HG03378 (cell line): Measurements from ENCODE around the gene DMRTC2.

ENCODE experiments used
- ATAC-seq: cut with Tn5 transposase; IDR thresholded peaks from one replicate; pipeline ENCODE4 v1.9.1; 2021; ENCODE audit warnings: mild to moderate bottlenecking, moderate library complexity; ENCODE audit not compliant: unreplicated experiment

Gene DMRTC2

GRCh38 chr19:41887711-41888382 lies 43.0 kb downstream of the DMRTC2 start:
- ATAC-seq, result no peak

DNA sequence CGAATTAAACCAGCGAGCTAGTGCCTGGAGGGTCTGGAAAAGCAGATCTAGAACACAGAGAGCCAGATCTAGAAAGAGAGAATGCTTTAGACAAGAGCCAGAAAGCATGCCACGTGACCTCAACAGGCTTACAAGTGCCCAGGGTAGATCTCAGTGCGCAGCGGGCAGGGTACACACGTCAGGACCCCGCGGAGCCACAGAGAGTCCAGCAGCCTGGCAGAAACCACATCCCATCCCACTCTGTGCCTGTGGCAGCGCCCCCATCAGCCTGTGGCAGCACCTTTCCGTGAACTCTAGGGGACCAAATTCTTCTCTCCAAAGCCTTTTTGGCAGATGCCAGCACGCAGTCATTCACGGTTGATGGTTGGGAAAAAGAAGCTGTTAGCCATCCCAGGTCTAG lies 44.1 kb downstream of the DMRTC2 start:
- no peak for ATAC-seq

DNA sequence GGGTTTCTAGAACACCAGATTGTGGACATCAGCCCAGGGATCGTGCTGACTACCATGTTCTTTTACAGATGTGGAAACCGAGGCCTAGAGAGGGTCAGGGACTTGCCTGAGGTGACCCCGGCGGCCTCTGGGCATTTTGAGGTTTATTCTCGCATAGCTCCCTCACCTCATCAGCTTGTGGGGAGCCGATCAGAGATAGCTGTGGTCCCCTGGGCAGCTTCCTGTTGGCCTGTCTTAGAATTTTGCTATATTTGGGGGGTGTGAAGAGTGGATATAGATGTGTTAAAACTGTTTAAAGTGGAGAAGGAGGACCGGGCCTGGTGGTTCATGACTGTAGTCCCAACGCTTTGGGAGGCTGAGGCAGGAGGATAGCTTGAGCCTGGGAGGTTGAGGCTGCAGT lies 45.1 kb downstream of the DMRTC2 start:
- ATAC-seq, result no peak

DNA sequence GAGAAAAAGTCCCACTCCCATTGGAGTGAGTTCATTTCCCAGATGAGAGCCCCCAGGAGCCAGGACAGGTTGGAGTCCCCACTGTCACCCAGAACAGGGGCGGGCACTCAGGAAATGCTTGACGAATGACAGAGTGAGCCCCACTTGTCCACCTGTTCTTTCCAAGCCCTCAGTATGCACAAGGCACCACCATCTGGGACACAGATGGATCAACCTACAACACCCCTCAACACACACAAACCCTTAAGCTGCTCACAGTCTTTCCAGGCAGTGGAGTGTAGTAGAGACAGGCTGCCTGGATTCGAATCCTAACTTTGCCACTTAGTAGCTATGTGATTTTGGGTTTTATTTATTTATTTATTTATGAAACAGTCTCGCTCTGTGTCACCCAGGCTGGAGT lies 46.1 kb downstream of the DMRTC2 start:
- ATAC-seq, result no peak

DNA sequence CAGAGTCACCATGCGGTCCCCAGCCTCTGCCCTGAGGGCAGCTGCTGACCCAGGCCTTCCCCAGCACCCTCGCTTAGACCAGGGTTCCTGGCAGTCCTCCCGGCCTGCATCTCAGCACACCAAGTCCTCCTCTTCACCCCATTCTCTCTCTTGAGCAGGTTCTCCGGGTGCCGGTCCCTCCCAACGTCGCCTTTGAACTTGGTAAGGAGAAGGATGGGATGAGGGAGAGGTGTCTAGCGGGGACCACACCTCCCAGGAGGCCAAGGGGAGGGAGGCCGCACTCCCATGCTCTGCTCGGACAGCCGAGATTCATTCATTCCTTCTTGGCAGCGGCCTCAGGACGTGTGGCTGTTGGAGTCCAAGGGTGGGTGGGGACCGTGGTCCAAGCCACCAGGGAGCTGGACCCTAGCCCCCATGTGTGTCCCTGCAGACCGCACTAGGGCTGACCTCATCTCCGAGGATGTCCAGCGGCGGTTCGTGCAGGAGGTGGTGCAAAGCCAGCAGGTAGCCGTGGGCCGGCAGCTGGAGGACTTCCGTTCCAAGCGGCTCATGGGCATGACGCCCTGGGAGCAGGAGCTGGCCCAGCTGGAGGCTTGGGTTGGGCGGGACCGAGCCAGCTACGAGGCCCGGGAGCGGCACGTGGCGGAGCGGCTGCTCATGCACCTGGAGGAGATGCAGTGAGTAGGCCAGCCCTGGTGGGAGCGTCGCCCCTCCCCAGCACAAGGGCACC lies 47.5 kb downstream of the DMRTC2 start:
- no peak for ATAC-seq

- no peak for ATAC-seq
These were observed 49.1 kb downstream of the DMRTC2 start for GRCh38 chr19:41893899-41894298.

GRCh38 chr19:41894350-41894749 lies 49.5 kb downstream of the DMRTC2 start:
- ATAC-seq, result no peak

- ATAC-seq, result no peak
These were observed 51.1 kb downstream of the DMRTC2 start for GRCh38 chr19:41895745-41896580.

DNA sequence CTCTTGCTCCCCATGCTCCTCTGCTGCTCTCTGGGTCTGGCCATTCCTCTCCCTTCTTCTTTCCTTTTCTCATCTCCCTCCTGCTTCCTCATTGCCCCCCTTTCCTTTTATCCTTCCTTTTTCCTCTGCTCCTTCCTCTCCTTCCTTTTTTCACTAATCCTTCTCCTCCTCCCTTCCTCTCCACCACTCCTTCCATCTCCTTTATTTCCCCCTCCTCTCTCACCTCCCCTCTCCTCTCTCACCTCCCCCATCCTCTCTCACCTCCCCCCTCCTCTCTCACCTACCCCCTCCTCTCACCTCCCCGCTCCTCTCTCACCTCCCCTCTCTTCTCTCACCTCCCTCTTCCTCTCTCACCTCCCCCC lies 51.7 kb downstream of the DMRTC2 start:
- no peak for ATAC-seq

DNA sequence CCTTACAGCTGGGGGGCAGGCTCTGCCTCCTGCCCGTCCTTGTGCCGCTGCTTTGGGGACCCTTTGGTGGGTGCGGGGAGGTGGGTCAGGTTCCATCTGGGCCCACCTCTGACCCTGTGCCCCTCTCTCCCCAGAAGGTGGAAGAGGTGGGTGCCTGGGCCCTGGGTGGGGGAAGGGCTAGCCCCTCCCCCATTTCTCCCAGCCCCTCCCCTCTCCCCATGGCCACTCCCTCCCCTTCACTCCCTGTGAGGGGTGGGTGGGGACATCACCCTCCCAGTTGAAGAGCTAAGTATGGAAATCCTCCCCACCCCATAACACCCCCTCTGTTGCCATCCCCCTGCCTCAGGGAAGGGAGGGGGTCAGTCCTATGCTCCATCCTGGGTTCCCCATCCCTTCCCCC lies 52.3 kb downstream of the DMRTC2 start:
- no peak for ATAC-seq

DNA sequence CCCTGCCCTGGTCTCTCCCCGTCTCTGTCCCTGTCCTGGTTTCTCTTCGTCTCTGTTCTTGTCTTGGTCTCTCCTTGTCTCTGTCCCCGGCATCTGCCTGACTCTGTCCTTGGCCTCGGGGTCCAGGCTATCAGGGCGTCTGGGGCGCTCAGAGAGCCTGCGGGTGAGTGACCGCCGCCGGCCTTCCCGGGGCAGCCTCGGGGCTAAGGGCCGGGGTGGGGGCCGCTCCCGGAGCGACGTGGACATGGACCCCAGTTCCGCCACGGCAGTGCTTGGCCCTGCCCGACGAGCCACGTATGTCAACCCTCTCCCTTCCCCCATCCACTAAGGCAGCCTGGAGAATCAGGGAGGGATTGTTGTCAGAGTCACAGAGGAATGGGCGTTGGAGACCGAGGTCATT lies 53.0 kb downstream of the DMRTC2 start:
- ATAC-seq, result no peak

DNA sequence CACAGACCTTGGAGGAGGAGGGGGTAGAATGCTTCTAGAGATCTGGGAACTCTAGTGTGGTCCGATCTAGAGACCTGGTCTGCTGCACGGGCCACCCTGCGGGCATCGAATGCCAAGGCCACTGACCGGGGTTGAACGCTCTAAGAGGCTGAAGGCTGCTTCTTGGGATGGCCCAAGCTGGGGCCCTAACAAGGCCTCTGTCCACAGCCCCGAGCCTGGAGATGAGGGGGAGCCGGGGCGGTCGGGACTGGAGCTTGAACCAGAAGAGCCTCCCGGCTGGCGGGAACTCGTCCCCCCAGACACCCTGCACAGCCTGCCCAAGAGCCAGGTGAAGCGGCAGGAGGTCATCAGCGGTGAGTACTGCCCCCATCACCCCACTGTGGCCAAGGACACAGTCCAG lies 53.4 kb downstream of the DMRTC2 start:
- ATAC-seq, result no peak
